ENCODE data around the gene CTIF. TPM values are rescaled to one million over a fixed set of nuclear protein-coding genes. Genes with fewer than 3 reads are reported as not detected.

Gene CTIF
- polyA plus RNA-seq, 1 of the 3 experiments (the other 2 are of a cell fraction): 47.2 TPM

DNA sequence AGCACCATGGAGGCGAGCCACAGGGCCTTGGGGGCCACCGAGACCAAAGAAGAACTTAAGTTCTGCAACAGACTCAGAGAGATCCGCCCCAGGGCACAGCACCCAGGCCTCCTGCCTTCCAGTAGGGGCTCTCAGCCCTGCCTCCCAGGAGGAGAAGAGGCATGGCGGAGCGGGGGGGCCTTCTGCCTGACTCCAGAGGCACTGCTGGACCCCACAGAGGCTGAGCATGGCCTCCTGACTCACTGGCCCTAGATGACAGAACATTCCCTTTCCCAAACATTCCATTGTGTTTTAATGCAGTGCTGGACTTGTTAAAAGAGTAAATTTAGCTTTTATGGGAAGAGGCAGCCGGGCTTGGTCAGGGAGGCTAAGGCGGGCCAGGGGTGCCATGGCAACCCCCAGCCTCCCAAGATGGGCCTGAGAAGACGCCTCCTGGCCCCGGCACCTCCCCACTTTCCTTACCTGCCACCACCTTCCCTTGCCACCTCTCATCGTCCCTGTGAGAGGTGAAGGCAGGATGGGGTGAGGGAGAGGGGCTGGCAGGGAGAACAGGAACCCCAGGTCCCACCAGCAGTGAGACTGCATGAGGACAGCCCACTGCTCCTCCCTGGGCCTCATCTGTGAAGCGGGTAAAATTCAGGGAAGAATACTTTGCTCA is 346.6 kb downstream of the CTIF start:
- Histone ChIP-seq H3K79me2 (ENCODE audit: insufficient read depth) (no peaks in the 10 kb centered on the region), H3F3A (replicated peaks; ENCODE audit: insufficient read depth) (no peaks in the 10 kb centered on the region), H2AFZ (ENCODE audit: low read depth) (no peak overlapping the region), H3K9me2 (no peaks in the 10 kb centered on the region), H3K9ac (no peak overlapping the region), H3K4me1 (ENCODE audit: control insufficient read depth in 1 of 2, insufficient read depth in 2 of 2, low read depth in 1 of 2, low read length in 1 of 2) (peaks cover 0 to 18% of the 10 kb centered on the region in 2 experiments; a peak in 1 of 4 replicates), H3K9me3 (no peaks in the 10 kb centered on the region), H4K20me1 (ENCODE audit: insufficient read depth) (no peaks in the 10 kb centered on the region), H3K4me3 (ENCODE audit: low read depth in 2 of 2, low read length in 1 of 2) (no peak overlapping the region), H3K27me3 (ENCODE audit: insufficient read depth) (no peaks in the 10 kb centered on the region), H3K27ac (ENCODE audit: low read depth in 2 of 2, low read length in 1 of 2) (no peak overlapping the region), H3K36me3 (replicated peaks in 1 of 2; ENCODE audit: control insufficient read depth in 1 of 2, insufficient read depth in 2 of 2, low read length in 1 of 2) (no peaks in the 10 kb centered on the region), H3K4me2 (no peak overlapping the region)
- ChIA-PET CTCF (no interaction called here), POLR2A (no interaction called here)
- 89% methylated on average over 9 of the region's 11 CpGs for WGBS (ENCODE audit: low lambda C conversion rate)
- no peak for TF ChIP-seq EP300 (IDR thresholded peaks at IDR 0.05; ENCODE audit: borderline replicate concordance in 1 of 2, low read depth in 1 of 2, low read length in 1 of 2)
- TF ChIP-seq, protein P1, sequence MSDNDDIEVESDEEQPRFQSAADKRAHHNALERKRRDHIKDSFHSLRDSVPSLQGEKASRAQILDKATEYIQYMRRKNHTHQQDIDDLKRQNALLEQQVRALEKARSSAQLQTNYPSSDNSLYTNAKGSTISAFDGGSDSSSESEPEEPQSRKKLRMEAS (IDR thresholded peaks at IDR 0.05; ENCODE audit: low read depth): no peak
- TF ChIP-seq, protein P2, sequence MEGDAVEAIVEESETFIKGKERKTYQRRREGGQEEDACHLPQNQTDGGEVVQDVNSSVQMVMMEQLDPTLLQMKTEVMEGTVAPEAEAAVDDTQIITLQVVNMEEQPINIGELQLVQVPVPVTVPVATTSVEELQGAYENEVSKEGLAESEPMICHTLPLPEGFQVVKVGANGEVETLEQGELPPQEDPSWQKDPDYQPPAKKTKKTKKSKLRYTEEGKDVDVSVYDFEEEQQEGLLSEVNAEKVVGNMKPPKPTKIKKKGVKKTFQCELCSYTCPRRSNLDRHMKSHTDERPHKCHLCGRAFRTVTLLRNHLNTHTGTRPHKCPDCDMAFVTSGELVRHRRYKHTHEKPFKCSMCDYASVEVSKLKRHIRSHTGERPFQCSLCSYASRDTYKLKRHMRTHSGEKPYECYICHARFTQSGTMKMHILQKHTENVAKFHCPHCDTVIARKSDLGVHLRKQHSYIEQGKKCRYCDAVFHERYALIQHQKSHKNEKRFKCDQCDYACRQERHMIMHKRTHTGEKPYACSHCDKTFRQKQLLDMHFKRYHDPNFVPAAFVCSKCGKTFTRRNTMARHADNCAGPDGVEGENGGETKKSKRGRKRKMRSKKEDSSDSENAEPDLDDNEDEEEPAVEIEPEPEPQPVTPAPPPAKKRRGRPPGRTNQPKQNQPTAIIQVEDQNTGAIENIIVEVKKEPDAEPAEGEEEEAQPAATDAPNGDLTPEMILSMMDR (IDR thresholded peaks at IDR 0.05): no peak
- TF ChIP-seq RCOR1 (IDR thresholded peaks at IDR 0.05; ENCODE audit: low read length): no peak
- no peak for TF ChIP-seq FOXJ3 (CRISPR knock-in tag; IDR thresholded peaks at IDR 0.05)
- TF ChIP-seq, protein P3, sequence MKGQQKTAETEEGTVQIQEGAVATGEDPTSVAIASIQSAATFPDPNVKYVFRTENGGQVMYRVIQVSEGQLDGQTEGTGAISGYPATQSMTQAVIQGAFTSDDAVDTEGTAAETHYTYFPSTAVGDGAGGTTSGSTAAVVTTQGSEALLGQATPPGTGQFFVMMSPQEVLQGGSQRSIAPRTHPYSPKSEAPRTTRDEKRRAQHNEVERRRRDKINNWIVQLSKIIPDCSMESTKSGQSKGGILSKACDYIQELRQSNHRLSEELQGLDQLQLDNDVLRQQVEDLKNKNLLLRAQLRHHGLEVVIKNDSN (IDR thresholded peaks at IDR 0.05; ENCODE audit: borderline replicate concordance, low read depth): no peak
- no peak for TF ChIP-seq FOXM1 (IDR thresholded peaks at IDR 0.05; ENCODE audit: low read depth)
- TF ChIP-seq, protein P4, sequence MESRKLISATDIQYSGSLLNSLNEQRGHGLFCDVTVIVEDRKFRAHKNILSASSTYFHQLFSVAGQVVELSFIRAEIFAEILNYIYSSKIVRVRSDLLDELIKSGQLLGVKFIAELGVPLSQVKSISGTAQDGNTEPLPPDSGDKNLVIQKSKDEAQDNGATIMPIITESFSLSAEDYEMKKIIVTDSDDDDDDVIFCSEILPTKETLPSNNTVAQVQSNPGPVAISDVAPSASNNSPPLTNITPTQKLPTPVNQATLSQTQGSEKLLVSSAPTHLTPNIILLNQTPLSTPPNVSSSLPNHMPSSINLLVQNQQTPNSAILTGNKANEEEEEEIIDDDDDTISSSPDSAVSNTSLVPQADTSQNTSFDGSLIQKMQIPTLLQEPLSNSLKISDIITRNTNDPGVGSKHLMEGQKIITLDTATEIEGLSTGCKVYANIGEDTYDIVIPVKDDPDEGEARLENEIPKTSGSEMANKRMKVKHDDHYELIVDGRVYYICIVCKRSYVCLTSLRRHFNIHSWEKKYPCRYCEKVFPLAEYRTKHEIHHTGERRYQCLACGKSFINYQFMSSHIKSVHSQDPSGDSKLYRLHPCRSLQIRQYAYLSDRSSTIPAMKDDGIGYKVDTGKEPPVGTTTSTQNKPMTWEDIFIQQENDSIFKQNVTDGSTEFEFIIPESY (IDR thresholded peaks at IDR 0.05; ENCODE audit: borderline replicate concordance, low read depth): no peak
- TF ChIP-seq JUND (IDR thresholded peaks at IDR 0.05): no peak
- TF ChIP-seq, protein P5, sequence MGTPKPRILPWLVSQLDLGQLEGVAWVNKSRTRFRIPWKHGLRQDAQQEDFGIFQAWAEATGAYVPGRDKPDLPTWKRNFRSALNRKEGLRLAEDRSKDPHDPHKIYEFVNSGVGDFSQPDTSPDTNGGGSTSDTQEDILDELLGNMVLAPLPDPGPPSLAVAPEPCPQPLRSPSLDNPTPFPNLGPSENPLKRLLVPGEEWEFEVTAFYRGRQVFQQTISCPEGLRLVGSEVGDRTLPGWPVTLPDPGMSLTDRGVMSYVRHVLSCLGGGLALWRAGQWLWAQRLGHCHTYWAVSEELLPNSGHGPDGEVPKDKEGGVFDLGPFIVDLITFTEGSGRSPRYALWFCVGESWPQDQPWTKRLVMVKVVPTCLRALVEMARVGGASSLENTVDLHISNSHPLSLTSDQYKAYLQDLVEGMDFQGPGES (IDR thresholded peaks at IDR 0.05; ENCODE audit: low read depth, low read length): no peak
- TF ChIP-seq TCF12 (IDR thresholded peaks at IDR 0.05): no peak
- TF ChIP-seq, protein P6, sequence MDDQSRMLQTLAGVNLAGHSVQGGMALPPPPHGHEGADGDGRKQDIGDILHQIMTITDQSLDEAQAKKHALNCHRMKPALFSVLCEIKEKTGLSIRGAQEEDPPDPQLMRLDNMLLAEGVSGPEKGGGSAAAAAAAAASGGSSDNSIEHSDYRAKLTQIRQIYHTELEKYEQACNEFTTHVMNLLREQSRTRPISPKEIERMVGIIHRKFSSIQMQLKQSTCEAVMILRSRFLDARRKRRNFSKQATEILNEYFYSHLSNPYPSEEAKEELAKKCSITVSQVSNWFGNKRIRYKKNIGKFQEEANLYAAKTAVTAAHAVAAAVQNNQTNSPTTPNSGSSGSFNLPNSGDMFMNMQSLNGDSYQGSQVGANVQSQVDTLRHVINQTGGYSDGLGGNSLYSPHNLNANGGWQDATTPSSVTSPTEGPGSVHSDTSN (IDR thresholded peaks at IDR 0.05): no peak
- TF ChIP-seq POLR2AphosphoS5 (IDR thresholded peaks at IDR 0.05; ENCODE audit: low read depth, low read length): no peak
- no peak for TF ChIP-seq FOSL2 (IDR thresholded peaks at IDR 0.05; ENCODE audit: borderline replicate concordance, low read depth)
- no peak for TF ChIP-seq MXI1 (IDR thresholded peaks at IDR 0.05; ENCODE audit: low read depth, low read length)
- TF ChIP-seq EZH2phosphoT487 (IDR thresholded peaks at IDR 0.05; ENCODE audit: borderline replicate concordance, low read depth): no peak
- TF ChIP-seq, protein P7, sequence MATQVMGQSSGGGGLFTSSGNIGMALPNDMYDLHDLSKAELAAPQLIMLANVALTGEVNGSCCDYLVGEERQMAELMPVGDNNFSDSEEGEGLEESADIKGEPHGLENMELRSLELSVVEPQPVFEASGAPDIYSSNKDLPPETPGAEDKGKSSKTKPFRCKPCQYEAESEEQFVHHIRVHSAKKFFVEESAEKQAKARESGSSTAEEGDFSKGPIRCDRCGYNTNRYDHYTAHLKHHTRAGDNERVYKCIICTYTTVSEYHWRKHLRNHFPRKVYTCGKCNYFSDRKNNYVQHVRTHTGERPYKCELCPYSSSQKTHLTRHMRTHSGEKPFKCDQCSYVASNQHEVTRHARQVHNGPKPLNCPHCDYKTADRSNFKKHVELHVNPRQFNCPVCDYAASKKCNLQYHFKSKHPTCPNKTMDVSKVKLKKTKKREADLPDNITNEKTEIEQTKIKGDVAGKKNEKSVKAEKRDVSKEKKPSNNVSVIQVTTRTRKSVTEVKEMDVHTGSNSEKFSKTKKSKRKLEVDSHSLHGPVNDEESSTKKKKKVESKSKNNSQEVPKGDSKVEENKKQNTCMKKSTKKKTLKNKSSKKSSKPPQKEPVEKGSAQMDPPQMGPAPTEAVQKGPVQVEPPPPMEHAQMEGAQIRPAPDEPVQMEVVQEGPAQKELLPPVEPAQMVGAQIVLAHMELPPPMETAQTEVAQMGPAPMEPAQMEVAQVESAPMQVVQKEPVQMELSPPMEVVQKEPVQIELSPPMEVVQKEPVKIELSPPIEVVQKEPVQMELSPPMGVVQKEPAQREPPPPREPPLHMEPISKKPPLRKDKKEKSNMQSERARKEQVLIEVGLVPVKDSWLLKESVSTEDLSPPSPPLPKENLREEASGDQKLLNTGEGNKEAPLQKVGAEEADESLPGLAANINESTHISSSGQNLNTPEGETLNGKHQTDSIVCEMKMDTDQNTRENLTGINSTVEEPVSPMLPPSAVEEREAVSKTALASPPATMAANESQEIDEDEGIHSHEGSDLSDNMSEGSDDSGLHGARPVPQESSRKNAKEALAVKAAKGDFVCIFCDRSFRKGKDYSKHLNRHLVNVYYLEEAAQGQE (IDR thresholded peaks at IDR 0.05; ENCODE audit: low read depth, low read length): no peak
- TF ChIP-seq, protein P8, sequence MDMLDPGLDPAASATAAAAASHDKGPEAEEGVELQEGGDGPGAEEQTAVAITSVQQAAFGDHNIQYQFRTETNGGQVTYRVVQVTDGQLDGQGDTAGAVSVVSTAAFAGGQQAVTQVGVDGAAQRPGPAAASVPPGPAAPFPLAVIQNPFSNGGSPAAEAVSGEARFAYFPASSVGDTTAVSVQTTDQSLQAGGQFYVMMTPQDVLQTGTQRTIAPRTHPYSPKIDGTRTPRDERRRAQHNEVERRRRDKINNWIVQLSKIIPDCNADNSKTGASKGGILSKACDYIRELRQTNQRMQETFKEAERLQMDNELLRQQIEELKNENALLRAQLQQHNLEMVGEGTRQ (IDR thresholded peaks at IDR 0.05; ENCODE audit: borderline replicate concordance, low read depth, low read length): no peak
- no peak for TF ChIP-seq SIN3A (IDR thresholded peaks at IDR 0.05; ENCODE audit: borderline replicate concordance, low read depth, low read length)
- DNase-seq: no peak

All from SK-N-SH (cell line).